Loucy (cell line): ENCODE data around the gene ZCCHC8.

Experiments used
- H2AFZ ChIP-seq: fragments of 200-600 bp; sonication (generic); 2 replicates; pipeline ENCODE4 v1.6.0; 2016; ENCODE audit warnings: antibody characterized with exemption, mild to moderate bottlenecking, low read length, moderate library complexity
- H3F3A ChIP-seq: fragments of 200-600 bp; 2 replicates; pipeline ENCODE4 v1.6.0; 2016; ENCODE audit warnings: antibody characterized with exemption, low read depth, mild to moderate bottlenecking
- H3K27me3 ChIP-seq: fragments of 200-600 bp; sonication (generic); 2 replicates; pipeline ENCODE4 v1.6.1; 2014; ENCODE audit warnings: low read length, mild to moderate bottlenecking; ENCODE audit not compliant: insufficient read depth, poor library complexity, severe bottlenecking
- H3K36me3 ChIP-seq: fragments of 200-600 bp; sonication (generic); 2 replicates; pipeline ENCODE4 v1.6.1; 2016; ENCODE audit warnings: low read length; ENCODE audit not compliant: insufficient read depth
- H3K4me1 ChIP-seq: fragments of 200-600 bp; sonication (generic); 2 replicates; pipeline ENCODE4 v1.5.1; 2014; ENCODE audit warnings: low read length, mild to moderate bottlenecking; ENCODE audit not compliant: insufficient read depth, poor library complexity, severe bottlenecking
- H3K4me2 ChIP-seq: fragments of 200-600 bp; sonication (generic); 2 replicates; pipeline ENCODE4 v1.6.0; 2014; ENCODE audit warnings: antibody characterized with exemption, low read length, low read depth, mild to moderate bottlenecking; ENCODE audit not compliant: poor library complexity, severe bottlenecking
- H3K4me3 ChIP-seq: fragments of 200-600 bp; sonication (generic); 2 replicates; pipeline ENCODE4 v1.5.1; 2014; ENCODE audit warnings: low read length, mild to moderate bottlenecking, mixed read lengths; ENCODE audit not compliant: poor library complexity, severe bottlenecking
- H3K79me2 ChIP-seq: fragments of 200-600 bp; sonication (generic); 2 replicates; pipeline ENCODE4 v1.6.1; 2014; ENCODE audit warnings: low read length; ENCODE audit not compliant: insufficient read depth
- H3K9ac ChIP-seq: fragments of 200-600 bp; sonication (generic); 2 replicates; pipeline ENCODE4 v1.6.0; 2014; ENCODE audit warnings: mild to moderate bottlenecking, low read depth, low read length, moderate library complexity; ENCODE audit not compliant: poor library complexity, severe bottlenecking
- H3K9me2 ChIP-seq: fragments of 200-600 bp; sonication (generic); replicated peaks from 2 replicates; pipeline ENCODE4 v1.6.1; 2016; ENCODE audit warnings: low read depth, low read length, mixed read lengths
- H3K9me3 ChIP-seq: fragments of 200-600 bp; sonication (generic); 2 replicates; pipeline ENCODE4 v1.6.1; 2014; ENCODE audit warnings: mild to moderate bottlenecking, antibody characterized with exemption, low read length, low read depth; ENCODE audit not compliant: insufficient read depth
- H4K20me1 ChIP-seq: fragments of 200-600 bp; sonication (generic); 2 replicates; pipeline ENCODE4 v1.6.0; 2014; ENCODE audit warnings: antibody characterized with exemption, low read length, mild to moderate bottlenecking; ENCODE audit not compliant: insufficient read depth, poor library complexity, severe bottlenecking
- EZH2phosphoT487 ChIP-seq: fragments of 200-600 bp; IDR thresholded peaks from 2 replicates; pipeline ENCODE4 v1.6.1; 2018; ENCODE audit warnings: antibody characterized with exemption, mild to moderate bottlenecking, moderate library complexity, borderline replicate concordance
- TF ChIP-seq, protein P1 (sequence below): fragments of 200-600 bp; sonication (generic); conservative IDR thresholded peaks from 2 replicates; pipeline ENCODE4 v1.5.1; 2014; ENCODE audit warnings: mild to moderate bottlenecking, antibody characterized with exemption, low read length

The ZCCHC8 gene

DNA sequence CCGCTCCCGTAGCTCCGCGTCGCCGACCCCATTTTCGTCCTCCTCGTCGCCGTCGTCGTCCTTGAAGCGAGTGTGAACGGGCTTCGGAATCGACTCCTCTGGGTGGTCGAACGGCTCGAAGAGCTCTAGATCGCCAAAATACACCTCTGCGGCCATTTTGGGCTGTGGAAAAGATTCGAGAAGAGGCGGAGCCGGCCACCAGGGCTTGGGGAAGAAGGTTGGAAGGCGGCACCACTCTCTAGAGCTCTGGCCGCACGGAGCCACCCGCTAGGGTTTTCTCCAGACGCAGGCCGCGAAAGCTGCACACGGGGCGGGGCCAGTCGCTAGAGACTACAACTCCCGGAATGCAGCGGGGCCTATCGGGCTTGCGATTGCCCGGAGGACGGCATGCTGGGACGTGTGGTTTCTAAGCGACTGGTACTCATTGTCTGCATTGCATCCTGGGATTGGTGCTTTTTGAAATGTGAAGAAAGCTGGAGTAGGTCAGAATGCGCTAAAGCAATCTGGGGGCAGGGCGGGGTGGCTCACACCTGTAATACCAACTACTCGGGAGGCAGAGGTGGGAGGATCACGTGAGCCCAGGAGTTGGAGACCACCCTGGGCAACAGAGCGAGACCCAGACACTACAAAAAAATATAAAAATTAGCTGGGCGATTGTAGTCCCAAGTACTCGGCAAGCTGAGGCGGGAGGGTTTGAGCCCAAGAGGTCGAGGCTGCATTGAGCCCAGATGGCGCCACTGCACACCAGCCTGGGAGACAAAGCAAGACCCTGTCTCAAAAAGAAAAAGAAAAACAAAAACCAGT is at the start of gene ZCCHC8:
ZCCHC8 (minus strand) TSS at position 248 of the 804 bp plus-strand sequence; CDS start at position 156, 92 bp downstream.
- no peaks in the 10 kb centered on the region for H3K27me3 ChIP-seq
- peaks cover 10% of the 10 kb centered on the region; the same call in 1 of the 2 replicates for H3F3A ChIP-seq
- no peaks in the 10 kb centered on the region for H3K9me3 ChIP-seq
- H3K9ac ChIP-seq, result peak within 1 kb of the TSS; percentile 94
- no peaks in the 10 kb centered on the region for H3K9me2 ChIP-seq
- peak within 1 kb of the TSS; percentile 99 for H3K4me3 ChIP-seq
- peaks cover 28% of the 10 kb centered on the region for H3K4me1 ChIP-seq
- H4K20me1 ChIP-seq, result peaks cover 22% of the 10 kb centered on the region
- TF ChIP-seq, protein P1, sequence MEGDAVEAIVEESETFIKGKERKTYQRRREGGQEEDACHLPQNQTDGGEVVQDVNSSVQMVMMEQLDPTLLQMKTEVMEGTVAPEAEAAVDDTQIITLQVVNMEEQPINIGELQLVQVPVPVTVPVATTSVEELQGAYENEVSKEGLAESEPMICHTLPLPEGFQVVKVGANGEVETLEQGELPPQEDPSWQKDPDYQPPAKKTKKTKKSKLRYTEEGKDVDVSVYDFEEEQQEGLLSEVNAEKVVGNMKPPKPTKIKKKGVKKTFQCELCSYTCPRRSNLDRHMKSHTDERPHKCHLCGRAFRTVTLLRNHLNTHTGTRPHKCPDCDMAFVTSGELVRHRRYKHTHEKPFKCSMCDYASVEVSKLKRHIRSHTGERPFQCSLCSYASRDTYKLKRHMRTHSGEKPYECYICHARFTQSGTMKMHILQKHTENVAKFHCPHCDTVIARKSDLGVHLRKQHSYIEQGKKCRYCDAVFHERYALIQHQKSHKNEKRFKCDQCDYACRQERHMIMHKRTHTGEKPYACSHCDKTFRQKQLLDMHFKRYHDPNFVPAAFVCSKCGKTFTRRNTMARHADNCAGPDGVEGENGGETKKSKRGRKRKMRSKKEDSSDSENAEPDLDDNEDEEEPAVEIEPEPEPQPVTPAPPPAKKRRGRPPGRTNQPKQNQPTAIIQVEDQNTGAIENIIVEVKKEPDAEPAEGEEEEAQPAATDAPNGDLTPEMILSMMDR, result peak; percentile 34
- TF ChIP-seq EZH2phosphoT487, result no peak
- peak within 1 kb of the TSS; percentile 94 for H2AFZ ChIP-seq
- H3K4me2 ChIP-seq, result peak within 1 kb of the TSS; percentile 81
- peaks cover 29% of the 10 kb centered on the region for H3K36me3 ChIP-seq
- peaks cover 46% of the 10 kb centered on the region for H3K79me2 ChIP-seq

DNA sequence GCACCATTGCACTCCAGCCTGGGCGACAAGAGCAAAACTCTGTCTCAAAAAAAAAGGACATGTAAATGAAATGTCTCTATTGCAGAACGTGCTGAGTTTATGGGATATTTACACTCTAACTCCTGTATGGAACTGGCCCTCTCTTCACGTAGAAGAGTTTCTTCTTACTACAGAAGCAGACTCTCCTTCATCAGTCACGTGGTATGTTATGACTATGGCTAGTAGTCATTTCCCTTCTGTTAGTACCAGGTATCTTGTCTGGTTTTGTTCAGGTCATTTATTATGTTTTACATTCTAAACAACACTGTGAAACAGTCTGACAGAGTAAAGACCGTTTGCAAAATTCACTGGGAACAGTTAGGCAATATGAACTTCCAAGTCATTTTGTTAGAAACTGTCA is 46.6 kb upstream of the ZCCHC8 start:
- TF ChIP-seq, protein P1, result no peak
- TF ChIP-seq EZH2phosphoT487, result no peak
- Histone ChIP-seq H3K36me3 (peaks cover 84% of the 10 kb centered on the region), H3K27me3 (no peaks in the 10 kb centered on the region)

DNA sequence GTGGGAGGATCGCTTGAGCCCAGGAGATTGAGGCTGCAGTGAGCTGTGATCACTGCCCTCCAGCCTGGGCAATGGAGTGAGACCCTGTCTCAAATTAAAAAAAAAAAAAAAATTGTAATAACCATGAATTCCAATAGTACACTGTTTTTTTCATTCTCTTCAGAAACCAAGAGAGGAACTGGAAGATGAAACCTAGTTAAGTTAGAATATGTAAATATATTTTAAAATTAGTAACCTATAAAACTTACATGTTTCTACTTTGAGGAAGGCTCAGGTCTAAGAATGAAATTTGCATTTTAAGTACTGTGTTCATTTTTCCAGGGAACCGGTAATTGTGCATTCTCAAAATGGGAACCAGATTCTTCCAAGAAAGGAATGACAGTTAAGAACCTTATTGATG is 45.1 kb upstream of the ZCCHC8 start:
- Histone ChIP-seq H3K9ac (no peak overlapping the region), H3K4me1 (no peaks in the 10 kb centered on the region), H3K27me3 (no peaks in the 10 kb centered on the region), H2AFZ (no peak overlapping the region), H3F3A (no peaks in the 10 kb centered on the region), H3K36me3 (peaks cover 75% of the 10 kb centered on the region), H3K4me3 (no peak overlapping the region), H3K79me2 (no peaks in the 10 kb centered on the region), H3K9me3 (no peaks in the 10 kb centered on the region), H3K9me2 (no peaks in the 10 kb centered on the region), H4K20me1 (no peaks in the 10 kb centered on the region), H3K4me2 (no peak overlapping the region)
- TF ChIP-seq EZH2phosphoT487, result no peak
- TF ChIP-seq, protein P1, result no peak

More for the DNA sequence above, 46.6 kb upstream of the ZCCHC8 start:
- no peak overlapping the region for H3K4me2 ChIP-seq
- no peak overlapping the region for H2AFZ ChIP-seq
- H3K79me2 ChIP-seq, result no peaks in the 10 kb centered on the region
- H4K20me1 ChIP-seq, result no peaks in the 10 kb centered on the region
- H3K4me3 ChIP-seq, result no peak overlapping the region
- H3F3A ChIP-seq, result no peaks in the 10 kb centered on the region
- no peak overlapping the region for H3K9ac ChIP-seq
- H3K9me3 ChIP-seq, result no peaks in the 10 kb centered on the region
- no peaks in the 10 kb centered on the region for H3K9me2 ChIP-seq
- H3K4me1 ChIP-seq, result no peaks in the 10 kb centered on the region
